Measurements from ENCODE around the gene COPB2.

The COPB2 gene

DNA sequence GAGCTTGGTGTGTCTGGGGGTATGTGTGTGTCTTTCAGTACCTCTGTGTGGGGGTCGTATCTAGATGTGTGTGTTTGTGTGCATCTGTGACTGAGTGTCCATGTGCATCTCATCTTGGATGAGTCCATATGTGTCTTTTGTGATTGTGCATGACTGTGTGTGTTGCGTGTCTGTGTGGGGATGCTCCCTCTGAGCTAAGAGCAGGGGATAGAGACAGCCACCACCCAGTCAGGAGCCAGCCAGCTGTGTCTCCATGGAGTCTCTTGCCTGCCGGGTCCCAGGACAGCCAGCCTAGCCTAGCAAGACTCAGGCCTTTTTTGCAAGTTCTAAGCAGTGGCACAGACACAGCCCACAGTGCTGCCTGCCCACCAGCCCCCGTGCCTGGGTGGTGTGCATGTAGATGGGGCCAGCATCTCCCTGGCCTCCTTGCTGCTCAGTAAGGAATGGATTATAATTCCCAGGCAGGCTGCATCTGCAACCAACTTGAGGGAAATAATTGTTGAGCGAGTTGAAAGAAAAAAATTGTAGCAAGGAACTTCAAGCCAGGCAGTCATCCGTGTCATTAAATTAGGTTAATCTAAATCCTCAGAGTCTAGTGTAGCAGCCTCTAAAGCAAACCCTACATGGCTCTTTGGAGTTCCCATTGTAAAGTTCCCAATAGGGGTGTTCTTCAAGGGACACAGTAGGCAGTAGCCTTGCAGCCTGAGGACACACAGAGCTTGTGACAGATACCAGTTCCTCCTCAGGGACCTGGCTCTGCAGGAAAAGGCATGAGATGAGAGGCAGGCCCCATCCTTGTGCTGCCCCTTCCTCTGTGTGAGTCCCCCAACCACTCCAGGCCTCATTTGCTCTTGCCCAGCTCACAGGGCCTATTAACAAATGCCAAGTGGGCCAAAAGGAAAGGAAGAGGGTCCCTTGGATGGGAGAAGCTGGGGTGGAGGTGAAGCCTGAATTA, 81.6 kb downstream of the COPB2 start:
- no peak for DNase-seq (ENCODE audit: low spot score)
